ENCODE measurements around the gene SUSD2. TPM values are rescaled to one million over a fixed set of nuclear protein-coding genes. Genes with fewer than 3 reads are reported as not detected.

The SUSD2 gene
- polyA plus RNA-seq, 1 of the 3 experiments (the other 2 are of a cell fraction), result 0.82 TPM

- DNase-seq, result peak; percentile 91
- peaks cover 0 to under 1% of the 10 kb centered on the region in 2 experiments; a peak in 1 of 4 replicates for H3K4me1 ChIP-seq (ENCODE audit: control insufficient read depth in 1 of 2, insufficient read depth in 2 of 2, low read depth in 1 of 2, low read length in 1 of 2)
- ChIA-PET POLR2A (no interaction called here), CTCF (interaction anchor here (0.6 to 3.4 kb wide), 28 partner anchors 9 to 351 kb away, joined by 3 to 46 read pairs (median 4); partner anchors contain the start of gene SLC2A11)
- H4K20me1 ChIP-seq (ENCODE audit: insufficient read depth), result no peaks in the 10 kb centered on the region
- H3K4me3 ChIP-seq (ENCODE audit: low read depth in 2 of 2, low read length in 1 of 2), result no peak overlapping the region
- no peaks in the 10 kb centered on the region for H3K9me3 ChIP-seq
- 44% methylated on average over 9 of the region's 11 CpGs for WGBS (ENCODE audit: low lambda C conversion rate)
- no peaks in the 10 kb centered on the region for H3K79me2 ChIP-seq (ENCODE audit: insufficient read depth)
- no peaks in the 10 kb centered on the region for H3K27me3 ChIP-seq (ENCODE audit: insufficient read depth)
- H3K9me2 ChIP-seq, result no peaks in the 10 kb centered on the region
- H3K9ac ChIP-seq, result no peak overlapping the region
- no peak overlapping the region for H2AFZ ChIP-seq (ENCODE audit: low read depth)
- peaks cover 5% of the 10 kb centered on the region for H3F3A ChIP-seq (replicated peaks; ENCODE audit: insufficient read depth)
- no peak overlapping the region for H3K4me2 ChIP-seq
- H3K27ac ChIP-seq (ENCODE audit: low read depth in 2 of 2, low read length in 1 of 2), result no peak overlapping the region; a peak in 1 of 4 replicates
- H3K36me3 ChIP-seq (replicated peaks in 1 of 2; ENCODE audit: control insufficient read depth in 1 of 2, insufficient read depth in 2 of 2, low read length in 1 of 2), result peaks cover 0 to 47% of the 10 kb centered on the region in 2 experiments
- TF ChIP-seq TAF1 (IDR thresholded peaks at IDR 0.05; ENCODE audit: borderline replicate concordance, low read depth, low read length) (no peak), NRF1 (IDR thresholded peaks at IDR 0.05; ENCODE audit: low read depth, low read length) (no peak), YY1 (IDR thresholded peaks at IDR 0.05; ENCODE audit: low read depth) (no peak), TCF12 (IDR thresholded peaks at IDR 0.05) (no peak), IRF3 (IDR thresholded peaks at IDR 0.05; ENCODE audit: low read depth, low read length) (no peak), RAD21 (IDR thresholded peaks at IDR 0.05; ENCODE audit: low read length) (peak; percentile 86), RXRA (IDR thresholded peaks at IDR 0.05; ENCODE audit: borderline replicate concordance, low read depth) (no peak), MXI1 (IDR thresholded peaks at IDR 0.05; ENCODE audit: low read depth, low read length) (0 out of 2 replicates have a peak, but pooled peaks have one; percentile 24), MAX (IDR thresholded peaks at IDR 0.05; ENCODE audit: low read depth) (no peak), NFIC (IDR thresholded peaks at IDR 0.05; ENCODE audit: borderline replicate concordance) (no peak), GATA2 (CRISPR knock-in tag; IDR thresholded peaks at IDR 0.05) (no peak), FOXJ3 (CRISPR knock-in tag; IDR thresholded peaks at IDR 0.05) (no peak), GABPA (IDR thresholded peaks at IDR 0.05; ENCODE audit: low read depth) (no peak), PBX3 (IDR thresholded peaks at IDR 0.05) (peak; percentile 59; the same call in 1 of the 2 replicates), EP300 (IDR thresholded peaks at IDR 0.05; ENCODE audit: borderline replicate concordance in 1 of 2, low read depth in 1 of 2, low read length in 1 of 2) (no peak), FOSL2 (IDR thresholded peaks at IDR 0.05; ENCODE audit: borderline replicate concordance, low read depth) (no peak), CHD2 (IDR thresholded peaks at IDR 0.05; ENCODE audit: low read length, partially characterized antibody) (no peak), POLR2AphosphoS5 (IDR thresholded peaks at IDR 0.05; ENCODE audit: low read depth, low read length) (no peak), FOXM1 (IDR thresholded peaks at IDR 0.05; ENCODE audit: low read depth) (no peak), SMC3 (IDR thresholded peaks at IDR 0.05; ENCODE audit: low read depth, low read length) (peak; percentile 92), USF2 (IDR thresholded peaks at IDR 0.05; ENCODE audit: borderline replicate concordance, low read depth, low read length) (no peak)
- TF ChIP-seq, protein P1, sequence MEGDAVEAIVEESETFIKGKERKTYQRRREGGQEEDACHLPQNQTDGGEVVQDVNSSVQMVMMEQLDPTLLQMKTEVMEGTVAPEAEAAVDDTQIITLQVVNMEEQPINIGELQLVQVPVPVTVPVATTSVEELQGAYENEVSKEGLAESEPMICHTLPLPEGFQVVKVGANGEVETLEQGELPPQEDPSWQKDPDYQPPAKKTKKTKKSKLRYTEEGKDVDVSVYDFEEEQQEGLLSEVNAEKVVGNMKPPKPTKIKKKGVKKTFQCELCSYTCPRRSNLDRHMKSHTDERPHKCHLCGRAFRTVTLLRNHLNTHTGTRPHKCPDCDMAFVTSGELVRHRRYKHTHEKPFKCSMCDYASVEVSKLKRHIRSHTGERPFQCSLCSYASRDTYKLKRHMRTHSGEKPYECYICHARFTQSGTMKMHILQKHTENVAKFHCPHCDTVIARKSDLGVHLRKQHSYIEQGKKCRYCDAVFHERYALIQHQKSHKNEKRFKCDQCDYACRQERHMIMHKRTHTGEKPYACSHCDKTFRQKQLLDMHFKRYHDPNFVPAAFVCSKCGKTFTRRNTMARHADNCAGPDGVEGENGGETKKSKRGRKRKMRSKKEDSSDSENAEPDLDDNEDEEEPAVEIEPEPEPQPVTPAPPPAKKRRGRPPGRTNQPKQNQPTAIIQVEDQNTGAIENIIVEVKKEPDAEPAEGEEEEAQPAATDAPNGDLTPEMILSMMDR (IDR thresholded peaks at IDR 0.05), result peak; percentile 80
- TF ChIP-seq, protein P2, sequence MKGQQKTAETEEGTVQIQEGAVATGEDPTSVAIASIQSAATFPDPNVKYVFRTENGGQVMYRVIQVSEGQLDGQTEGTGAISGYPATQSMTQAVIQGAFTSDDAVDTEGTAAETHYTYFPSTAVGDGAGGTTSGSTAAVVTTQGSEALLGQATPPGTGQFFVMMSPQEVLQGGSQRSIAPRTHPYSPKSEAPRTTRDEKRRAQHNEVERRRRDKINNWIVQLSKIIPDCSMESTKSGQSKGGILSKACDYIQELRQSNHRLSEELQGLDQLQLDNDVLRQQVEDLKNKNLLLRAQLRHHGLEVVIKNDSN (IDR thresholded peaks at IDR 0.05; ENCODE audit: borderline replicate concordance, low read depth), result no peak
- TF ChIP-seq, protein P3, sequence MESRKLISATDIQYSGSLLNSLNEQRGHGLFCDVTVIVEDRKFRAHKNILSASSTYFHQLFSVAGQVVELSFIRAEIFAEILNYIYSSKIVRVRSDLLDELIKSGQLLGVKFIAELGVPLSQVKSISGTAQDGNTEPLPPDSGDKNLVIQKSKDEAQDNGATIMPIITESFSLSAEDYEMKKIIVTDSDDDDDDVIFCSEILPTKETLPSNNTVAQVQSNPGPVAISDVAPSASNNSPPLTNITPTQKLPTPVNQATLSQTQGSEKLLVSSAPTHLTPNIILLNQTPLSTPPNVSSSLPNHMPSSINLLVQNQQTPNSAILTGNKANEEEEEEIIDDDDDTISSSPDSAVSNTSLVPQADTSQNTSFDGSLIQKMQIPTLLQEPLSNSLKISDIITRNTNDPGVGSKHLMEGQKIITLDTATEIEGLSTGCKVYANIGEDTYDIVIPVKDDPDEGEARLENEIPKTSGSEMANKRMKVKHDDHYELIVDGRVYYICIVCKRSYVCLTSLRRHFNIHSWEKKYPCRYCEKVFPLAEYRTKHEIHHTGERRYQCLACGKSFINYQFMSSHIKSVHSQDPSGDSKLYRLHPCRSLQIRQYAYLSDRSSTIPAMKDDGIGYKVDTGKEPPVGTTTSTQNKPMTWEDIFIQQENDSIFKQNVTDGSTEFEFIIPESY (IDR thresholded peaks at IDR 0.05; ENCODE audit: borderline replicate concordance, low read depth), result no peak
Observed at GRCh38 chr22:24175160-24175808, 6.0 kb upstream of the SUSD2 start.

Data from SK-N-SH (cell line).